GM19240 (cell line): ENCODE measurements around the gene UGT1A7.
A peak's percentile ranks its signal among the peaks of the same experiment; 100 is the strongest.
"Not testable (repeated sequence)": the region's sequence is repeated elsewhere in the genome, so short reads cannot be mapped to it uniquely, and the experiment has no call there.

ENCODE experiments used
- DNase-seq: peaks from one replicate; pipeline ENCODE4 v3.0.0; 2011; ENCODE audit warnings: low spot score; ENCODE audit not compliant: insufficient read length

UGT1A7 gene

DNA sequence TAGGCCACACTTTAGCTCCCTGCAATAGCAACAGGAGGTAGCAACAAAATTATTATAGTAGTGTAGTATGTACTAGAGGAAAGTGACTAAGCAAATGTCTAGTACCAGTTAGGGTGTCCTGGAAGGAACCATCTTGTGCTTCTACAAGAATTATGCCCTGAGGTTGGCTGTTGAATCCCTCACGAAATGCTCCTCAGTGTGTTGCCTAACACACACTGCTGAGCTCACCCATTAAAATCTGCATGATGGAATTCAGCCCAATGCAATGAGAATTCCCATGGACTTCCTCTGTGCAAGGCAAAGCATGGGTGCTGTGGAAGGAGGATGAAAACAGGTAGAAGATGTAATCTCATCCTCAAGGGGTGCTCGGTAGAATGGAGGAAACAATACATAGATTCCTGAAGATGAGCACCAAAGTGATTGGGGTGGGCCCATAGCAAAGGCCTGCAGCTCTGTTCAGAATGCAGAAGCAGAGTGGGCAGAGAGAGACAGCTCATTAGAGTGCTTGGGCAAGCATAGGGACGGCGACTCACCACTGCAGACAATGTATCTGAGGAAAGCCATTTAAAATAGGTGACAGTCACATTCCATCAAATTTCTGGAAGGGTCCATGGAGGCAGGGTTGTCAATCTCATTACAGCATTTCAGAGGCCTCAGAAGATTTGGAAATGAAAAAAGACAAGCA lies 1.2 kb upstream of the UGT1A7 start:
- DNase-seq = no peak

DNA sequence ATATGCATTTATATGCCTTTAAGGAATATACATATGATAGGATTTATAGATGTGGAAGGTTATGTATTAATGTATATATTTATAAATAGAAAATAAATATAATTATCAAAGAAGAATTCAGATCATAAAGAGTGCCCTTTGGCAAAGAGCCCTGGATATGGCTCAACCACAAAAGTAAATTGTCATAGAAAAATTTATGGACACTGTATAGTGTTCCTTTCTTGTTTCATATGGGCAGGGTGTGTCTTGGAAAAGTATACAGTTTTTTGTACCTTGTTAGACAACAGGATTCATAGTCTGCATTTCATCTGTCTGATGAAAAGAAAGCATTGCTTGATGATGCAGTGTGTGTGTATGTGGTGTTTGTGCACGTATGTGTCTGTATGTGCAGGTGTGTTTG lies 2.9 kb downstream of the UGT1A7 start:
- no peak for DNase-seq

DNA sequence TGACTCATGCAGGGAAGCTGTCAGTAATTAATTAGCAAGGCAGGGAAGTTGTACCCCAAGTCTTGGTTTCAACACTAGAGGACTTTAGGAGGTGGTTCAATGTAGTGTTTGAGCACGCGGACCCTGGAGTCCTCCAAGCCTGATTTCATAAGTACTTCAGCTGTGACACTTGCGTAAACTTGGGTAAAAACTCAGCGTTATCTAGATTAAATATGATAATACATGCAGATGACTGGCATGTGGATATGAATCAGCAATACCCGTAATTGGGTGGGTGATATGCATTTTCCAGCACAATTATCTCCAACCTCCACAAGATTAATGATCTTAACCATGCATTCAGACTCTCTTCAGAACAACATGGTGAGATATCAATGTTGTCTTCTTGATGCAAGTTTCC lies 5.2 kb downstream of the UGT1A7 start:
- no peak for DNase-seq

DNA sequence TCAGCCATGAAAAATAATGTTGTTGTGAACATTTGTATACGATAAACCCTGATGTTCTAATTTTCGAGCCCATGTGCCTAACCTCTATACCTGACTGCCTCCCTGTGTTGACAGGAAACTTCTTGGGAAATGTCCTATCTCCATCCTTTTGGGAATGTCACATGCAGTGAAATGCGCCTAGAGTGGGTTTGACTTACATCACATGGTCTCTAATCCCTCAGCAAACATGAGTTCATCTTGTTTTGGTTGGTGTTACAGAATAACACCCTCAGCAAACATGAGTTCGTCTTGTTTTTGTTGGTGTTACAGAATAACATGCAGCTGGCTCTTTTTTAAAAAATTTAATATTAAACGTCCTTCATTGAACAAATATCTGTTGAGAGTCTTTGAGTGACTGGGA lies 6.6 kb downstream of the UGT1A7 start:
- no peak for DNase-seq

DNA sequence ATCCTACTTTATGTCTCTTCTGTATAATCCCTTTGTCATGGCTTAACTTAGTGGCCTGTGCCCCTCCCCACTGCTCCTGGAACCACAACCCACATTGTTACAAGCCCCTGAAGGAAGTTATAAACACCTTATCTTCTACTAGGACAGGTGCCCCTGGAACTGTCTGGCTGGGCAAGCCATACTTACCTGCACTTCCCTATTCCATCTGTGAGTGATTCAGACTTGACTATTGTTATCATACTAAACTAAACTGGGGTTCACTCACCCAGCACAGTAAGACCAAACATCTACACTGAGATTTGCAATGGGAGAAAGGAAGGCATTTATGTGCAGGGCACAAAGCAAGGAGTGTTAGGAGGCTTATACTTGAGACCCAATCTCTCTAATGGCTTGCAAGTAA lies 7.3 kb downstream of the UGT1A7 start:
- DNase-seq = no peak

DNA sequence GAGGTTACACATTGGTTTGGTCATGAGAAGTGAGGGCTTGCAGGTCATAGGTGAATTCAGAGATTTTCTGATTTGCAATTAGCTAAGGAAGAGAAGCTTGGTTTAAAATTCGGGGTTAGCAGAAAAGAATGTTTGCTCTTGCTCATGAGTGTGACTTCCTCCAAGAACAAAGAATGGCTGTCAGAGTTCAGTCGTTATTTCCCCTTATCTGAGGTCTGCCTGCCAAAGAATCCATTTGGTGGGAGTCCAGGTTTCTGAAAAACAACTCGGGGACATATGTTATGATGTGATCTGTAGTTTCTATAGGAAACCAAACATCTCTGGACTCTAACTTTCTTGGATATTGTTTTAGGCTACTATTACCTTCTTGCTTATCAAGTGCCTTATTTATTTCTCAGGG lies 7.8 kb downstream of the UGT1A7 start:
- DNase-seq = no peak

DNA sequence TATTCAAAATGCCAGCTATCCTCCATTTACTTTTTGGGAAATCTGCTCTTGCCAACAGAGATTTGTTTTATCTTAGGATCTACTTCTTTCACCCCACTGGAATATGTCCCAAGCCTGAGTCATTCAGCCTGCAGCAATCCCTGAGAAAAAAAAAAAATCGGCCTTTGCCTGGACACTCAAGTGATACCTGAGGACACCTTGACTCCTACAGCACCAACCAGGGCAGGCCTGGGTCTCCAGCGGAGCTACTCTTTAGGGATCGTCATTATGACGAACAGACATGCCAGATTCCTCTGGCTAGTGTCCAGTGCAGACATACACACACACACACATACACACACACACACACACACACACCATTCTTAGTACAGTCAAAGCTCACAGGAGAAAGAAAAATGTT lies 8.7 kb downstream of the UGT1A7 start:
- no peak for DNase-seq

DNA sequence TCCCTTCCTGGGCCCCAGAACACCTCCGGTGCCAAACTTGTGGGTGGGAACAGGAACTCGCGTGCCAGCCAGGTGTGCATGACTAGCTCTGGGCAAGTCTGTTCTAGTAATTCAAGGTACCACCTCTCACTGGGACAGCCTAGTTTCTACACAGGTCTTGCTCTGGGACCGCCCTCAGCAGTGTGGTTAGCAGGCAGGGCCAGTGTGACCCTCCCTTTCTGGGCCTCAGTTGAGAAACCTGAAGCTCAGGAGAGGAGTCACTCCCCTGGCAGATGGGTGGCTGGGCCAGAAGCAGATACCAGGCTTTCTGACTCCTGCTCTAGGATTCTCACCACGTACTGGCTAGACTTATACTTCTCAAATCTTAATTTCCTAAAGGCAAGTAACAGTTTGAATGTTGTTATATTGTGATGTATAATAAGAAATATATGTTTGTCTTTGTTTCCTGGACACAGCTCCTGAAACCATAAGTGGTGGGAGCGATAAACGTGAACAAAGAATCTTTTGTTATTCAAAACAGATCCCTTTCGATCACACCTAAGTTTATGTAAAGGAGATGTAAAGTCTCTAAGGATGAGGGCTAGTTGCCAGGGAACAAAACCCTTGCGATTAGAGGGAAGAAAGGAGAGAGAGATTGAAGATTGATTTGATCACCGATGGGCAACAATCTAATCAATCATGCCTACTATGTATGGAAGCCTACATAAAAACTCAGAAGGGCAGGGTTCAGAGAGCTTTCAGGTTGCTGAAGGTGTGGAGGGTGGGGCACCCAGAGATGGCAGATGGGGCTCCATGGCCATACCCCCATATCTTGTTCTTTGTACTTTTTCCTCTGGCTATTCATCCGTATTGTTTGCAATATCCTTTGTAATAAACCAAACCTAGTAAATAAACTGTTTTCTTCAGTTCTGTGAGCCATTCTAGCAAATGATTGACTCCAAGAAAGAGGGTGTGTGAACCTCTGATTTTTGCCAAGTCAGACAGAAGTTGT lies 10.0 kb downstream of the UGT1A7 start:
- no peak for DNase-seq

DNA sequence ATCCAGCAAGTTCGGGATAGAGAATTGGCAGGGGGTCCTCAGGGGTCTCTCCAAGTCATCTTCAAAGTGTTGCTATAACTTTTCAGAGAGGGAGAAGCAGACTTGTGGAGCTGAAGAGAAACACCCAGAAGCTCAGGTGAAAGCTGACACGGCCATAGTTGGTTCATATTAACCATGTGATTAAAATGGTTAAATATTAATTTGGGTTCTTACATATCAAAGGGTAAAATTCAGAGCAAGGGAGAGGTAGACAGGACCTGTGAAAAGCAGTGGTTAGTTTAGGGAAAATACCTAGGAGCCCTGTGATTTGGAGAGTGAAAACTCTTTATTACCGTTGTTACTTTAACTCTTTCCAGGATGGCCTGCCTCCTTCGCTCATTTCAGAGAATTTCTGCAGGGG lies 10.9 kb downstream of the UGT1A7 start, which contains the start of gene UGT1A6:
UGT1A6 (plus strand) TSS at position 243 of the 400 bp plus-strand sequence; CDS start at position 358, 115 bp downstream.
- no peak for DNase-seq

DNA sequence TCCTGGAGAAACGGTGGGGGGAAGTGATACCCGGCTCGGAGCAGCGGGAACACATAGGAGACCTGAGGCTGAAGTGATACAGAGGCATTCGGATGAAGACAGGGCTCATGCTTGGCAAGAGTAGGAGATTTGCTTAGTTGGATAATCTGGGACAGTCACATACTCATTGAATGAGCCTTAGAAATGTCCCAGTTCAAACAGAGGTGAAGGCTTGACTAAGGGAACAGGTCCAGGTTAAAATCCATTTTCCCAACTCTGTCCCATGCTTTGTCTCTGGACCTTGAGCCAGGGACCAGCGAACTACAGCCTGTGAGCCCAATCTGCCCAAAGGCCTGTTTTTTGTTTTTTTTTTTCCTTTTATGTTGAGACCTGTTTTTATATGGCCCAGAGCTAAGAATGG lies 12.3 kb downstream of the UGT1A7 start:
- DNase-seq = no peak

DNA sequence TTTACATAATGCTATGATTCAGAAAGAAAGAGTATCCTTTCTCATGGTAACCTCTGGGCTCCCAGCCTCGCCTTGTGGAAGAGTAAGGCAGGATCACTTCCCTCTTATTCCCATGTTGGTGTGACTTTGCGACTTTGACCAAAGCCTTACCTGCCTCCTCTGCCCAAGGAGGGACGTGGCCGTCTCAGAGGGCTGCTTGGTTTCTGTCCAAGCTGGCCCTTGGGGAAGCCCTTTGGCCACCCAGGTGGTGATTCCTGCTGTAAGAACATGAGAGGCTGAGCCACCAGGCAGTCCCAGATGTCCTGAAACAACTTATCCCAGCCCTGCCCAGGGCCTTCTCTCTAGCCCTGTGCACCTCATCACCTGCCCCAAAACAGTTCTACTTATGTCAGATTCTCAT lies 17.0 kb downstream of the UGT1A7 start:
- no peak for DNase-seq

DNA sequence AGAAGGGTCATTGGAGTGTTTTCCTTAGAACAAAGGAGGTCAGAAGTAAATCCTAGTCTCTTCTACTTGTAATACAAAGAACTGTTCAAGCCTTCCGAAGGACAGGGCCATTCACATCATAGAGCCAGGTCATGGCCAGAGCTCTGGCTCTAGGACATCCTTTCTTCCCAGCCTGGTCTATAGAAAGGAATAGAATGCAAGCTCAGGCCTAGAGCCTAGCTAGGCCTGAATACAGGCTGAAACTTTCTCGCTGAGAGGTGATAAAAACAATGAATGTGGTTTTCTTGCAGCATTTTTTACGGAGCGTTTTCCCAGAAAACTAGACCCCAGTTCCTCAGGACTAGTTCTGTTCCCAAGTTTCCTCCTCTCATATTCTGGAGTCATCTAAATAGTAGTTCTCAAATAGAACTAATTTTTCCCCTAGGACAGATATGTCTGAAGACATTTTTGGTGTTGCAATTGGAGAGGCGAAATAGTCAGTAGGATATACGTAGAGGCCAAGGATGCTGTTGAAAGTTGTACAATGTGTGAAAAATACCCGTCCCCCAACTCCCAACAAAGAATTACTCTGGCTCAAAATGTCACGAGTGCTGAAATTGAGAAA lies 17.8 kb downstream of the UGT1A7 start:
- DNase-seq = no peak

DNA sequence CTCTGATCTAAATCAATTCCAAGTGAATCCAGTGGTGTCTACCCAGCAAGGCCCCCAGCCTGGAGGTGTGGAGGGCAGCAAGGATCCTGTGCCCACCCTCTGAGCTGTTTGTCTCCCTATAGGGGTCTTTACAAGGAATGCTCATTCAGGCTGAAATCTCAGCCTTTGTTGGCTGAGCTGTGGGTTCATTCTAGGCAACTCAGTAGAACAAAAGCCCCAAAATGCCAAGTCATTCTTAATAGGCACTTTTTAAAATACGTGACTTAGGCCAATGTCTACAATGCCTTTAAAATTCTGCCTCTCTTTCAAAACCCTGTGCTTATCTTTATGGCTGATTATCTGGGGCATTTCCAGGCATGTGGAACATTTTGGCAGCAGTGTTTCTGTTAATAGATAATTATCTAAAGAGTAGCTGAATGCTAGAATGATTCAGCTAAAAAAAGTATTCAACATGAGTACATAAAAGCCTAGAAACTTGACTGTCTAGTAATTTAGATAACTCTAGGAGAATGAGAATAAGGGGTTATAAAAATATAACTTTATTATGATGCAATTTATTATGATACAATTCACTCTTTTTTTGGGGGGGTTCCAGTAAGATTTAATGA lies 18.4 kb downstream of the UGT1A7 start:
- DNase-seq = no peak

DNA sequence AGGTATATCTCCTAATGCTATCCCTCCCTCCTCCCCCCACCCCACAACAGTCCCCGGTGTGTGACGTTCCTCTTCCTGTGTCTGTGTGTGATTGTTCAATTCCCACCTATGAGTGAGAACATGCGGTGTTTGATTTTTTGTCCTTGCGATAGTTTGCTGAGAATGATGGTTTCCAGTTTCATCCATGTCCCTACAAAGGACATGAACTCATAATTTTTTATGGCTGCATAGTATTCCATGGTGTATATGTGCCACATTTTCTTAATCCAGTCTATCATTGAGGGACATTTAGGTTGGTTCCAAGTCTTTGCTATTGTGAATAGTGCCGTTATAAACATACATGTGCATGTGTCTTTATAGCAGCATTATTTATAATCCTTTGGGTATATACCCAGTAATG lies 19.1 kb downstream of the UGT1A7 start:
- not testable (repeated sequence) for DNase-seq

DNA sequence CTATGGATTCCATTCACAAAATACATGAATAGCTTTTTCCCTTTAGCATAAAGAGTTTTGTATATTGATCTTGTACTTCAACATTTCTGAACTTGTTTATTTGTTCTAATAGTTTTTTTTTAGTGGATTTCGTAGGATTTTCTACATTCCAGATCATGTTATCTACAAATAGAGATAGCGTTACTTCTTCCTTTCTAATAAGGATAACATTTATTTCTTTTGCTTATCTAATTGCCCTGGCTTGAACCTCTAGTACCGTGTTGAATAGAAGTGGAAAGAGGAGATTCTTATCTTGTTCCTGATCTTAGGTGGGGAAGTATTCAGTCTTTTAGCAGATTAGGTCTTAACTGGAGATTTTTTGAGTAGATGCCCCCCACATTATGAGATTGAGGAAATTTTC lies 20.5 kb downstream of the UGT1A7 start:
- DNase-seq = no peak

DNA sequence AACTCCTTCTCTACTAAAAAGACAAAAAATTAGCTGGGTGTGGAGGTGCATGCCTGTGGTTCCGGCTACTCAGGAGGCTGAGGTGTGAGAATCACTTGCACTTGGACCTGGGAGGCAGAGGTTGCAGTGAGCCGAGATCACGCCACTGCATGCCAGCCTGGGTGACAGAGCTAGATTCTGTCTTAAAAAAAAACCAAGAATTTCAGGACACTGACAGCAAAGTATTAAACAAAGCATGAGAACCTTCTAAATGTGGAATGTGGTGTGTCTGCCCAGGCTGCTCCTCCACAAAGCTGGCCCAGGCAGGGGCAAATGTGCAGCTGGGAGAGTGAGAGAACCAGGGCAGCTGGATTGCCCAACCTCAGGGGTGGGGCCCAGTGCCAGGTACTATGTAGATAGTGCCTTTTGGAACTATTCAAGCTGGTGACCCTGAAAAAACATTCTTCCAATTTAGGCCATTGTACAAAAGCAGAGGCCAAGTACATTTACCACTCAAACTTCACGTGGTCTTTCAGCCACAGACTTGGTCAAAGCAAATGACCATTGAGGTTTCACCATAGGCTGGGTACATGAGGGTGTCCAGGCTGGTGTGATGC lies 24.3 kb downstream of the UGT1A7 start:
- DNase-seq = no peak

DNA sequence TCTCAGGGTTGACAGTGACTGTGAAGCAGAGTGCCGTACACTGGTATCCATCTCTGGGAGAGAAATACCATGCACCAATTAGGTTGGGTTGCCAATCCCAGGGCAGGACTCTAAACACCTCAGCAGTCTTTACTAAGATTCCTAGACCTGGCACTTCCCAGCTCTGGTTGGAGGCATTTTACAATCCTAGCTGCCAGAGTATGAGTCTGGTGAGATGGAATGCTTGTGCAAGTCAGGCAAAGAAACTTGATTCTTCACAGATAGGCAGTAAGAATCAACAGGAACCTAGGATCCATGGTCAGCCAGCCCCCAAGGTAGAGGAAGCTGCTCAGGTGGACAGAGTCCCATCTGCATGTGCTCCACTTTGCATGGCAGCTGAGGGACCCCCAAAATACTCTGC lies 25.0 kb downstream of the UGT1A7 start:
- DNase-seq = no peak

DNA sequence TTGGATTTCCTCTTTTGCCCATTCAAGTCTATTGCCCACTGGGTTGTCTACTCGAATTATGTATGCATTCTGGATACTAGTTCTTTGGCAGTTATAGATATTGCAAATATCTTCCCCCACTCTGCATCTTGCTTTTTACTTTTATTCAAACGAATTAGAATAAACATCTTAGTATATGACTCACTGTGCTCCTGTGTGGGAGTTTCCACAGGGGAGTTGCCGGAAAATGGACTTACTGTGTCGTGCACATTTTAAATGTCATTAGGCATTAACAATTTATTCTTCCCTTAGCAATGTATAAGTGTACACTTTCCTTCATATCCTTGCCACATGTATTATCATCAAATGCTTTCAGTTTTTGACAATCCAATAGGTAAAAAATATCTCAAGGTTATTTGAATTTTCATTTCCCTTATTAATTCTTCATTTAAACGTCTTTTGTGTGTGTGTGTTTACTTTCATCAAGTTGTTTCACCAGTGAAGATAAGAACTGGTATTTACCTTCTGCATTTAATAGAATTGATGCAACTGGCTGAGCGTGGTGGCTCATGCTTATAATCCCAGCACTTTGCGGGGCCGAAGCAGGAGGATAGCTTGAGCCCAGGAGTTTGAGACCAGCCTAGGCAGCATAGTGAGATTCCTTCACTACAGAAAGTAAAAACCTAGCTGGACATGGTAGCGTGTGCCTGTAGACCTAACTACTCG lies 26.4 kb downstream of the UGT1A7 start:
- DNase-seq = no peak

DNA sequence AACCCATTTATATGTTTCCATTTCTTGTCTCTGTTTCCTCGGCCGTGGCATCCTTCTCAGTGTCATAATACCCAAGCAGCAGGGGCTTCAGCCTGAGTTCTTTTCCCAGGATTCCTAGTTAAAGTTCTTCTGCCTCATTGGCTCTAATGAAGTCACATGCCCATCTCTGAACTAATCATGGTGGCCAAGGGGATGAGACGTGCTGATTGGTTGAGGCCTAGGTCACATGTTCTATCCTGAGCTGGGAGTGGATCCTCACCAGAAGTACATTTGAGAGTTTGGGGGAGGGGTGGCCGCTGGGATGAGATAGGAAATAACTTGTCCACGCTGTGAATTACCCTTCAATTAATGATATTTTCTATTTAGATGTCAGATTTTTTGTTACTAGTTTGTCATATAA lies 27.2 kb downstream of the UGT1A7 start:
- no peak for DNase-seq

DNA sequence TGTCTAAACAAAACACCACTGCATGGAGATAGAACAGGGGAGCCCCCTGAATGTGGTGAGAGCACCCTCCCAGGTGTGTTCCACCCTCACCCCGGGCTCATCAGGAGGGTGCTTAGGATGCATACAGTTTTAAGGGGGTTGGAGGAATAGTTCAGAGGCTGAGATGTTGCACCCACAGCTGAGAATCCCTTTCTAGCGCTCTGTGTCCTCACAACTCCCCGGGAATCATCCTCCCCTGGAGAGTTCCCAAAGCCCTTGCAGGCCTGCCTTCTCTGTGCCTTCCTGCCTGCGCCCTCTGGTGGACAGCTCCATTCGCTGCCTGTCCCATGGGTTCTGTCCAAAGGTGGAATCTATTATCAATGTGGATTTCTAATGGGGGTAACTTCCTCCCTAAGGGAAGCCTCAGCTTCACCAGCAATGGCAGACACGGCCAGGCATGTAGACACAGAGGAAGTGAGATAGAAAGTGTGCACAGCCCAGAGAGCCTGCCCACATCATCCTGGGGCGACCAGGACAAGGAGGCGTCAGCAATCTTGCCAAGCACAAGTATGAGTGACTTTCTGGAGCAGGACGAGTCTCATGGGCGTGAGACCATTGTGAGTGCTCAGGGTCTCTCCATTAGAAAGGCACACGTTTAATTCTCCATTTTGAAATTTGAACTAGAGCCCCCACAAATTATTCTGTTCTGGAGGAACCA lies 29.8 kb downstream of the UGT1A7 start:
- DNase-seq = peak; percentile 28
